Testis (tissue), 2 donors: ENCODE results near the gene LGALS7.
"Not testable (repeated sequence)": the region's sequence is repeated elsewhere in the genome, so short reads cannot be mapped to it uniquely, and the experiment has no call there.

ENCODE experiments used
- CTCF ChIP-seq, 3 experiments: fragments of 450-650 bp in 2 of 3; fragments of 200-600 bp in 1 of 3; sonication (generic) in 1 of 3; IDR thresholded peaks; one replicate each; pipeline ENCODE4 v1.5.1; 2016 to 2019; ENCODE audit warnings: antibody characterized with exemption in 3 of 3, mild to moderate bottlenecking in 2 of 3, moderate library complexity in 1 of 3
- POLR2A ChIP-seq: fragments of 450-650 bp; IDR thresholded peaks from one replicate; pipeline ENCODE4 v1.6.1; 2017; ENCODE audit warnings: antibody characterized with exemption, mild to moderate bottlenecking, moderate library complexity

- TF ChIP-seq CTCF (IDR thresholded peaks at IDR 0.05); POLR2A: not testable (repeated sequence)
These were observed 17.4 kb upstream of the LGALS7 start for GRCh38 chr19:38790507-38791403.
